HCT116 (cell line): ENCODE data around the gene PRKN. TPM values are rescaled to one million over a fixed set of nuclear protein-coding genes. Genes with fewer than 3 reads are reported as not detected.

Experiments used
- ATAC-seq: fragments of 200-7000 bp; cut with Tn5 transposase; 2 replicates; pipeline ENCODE4 v1.9.1; 2020; ENCODE audit warnings: mild to moderate bottlenecking, moderate library complexity
- BruUV-seq: library from RNA; stranded (reverse); fragments of 400-500 nt; replicated peaks from 2 replicates; lab custom pipeline; 2021; lab: Mats Ljungman, UMichigan
- CTCF ChIA-PET: fragments of 300-600 bp; sonication (Branson Sonifier 250); formaldehyde crosslinking; loops from one replicate; lab custom pipeline; 2021; ENCODE audit warnings: antibody characterized with exemption; lab: Charles Lee
- POLR2A ChIA-PET: fragments of 300-600, 350-600 bp; sonication (Branson Sonifier 250); formaldehyde crosslinking; loops from one replicate; lab custom pipeline; 2021; ENCODE audit warnings: antibody characterized with exemption; lab: Charles Lee
- RAD21 ChIA-PET, 2 experiments: fragments of 300-600 bp; sonication (Branson Sonifier 250); formaldehyde crosslinking; loops; one replicate each; lab custom pipeline; 2023; ENCODE audit warnings: low total read pairs in 2 of 2; ENCODE audit not compliant: uncharacterized antibody in 2 of 2, unreplicated experiment in 2 of 2, low non-redundant PET in 1 of 2; lab: Charles Lee
- DNase-seq: peaks from one replicate; pipeline ENCODE4 v3.0.0-alpha.2; 2010; ENCODE audit warnings: low read depth, low spot score
- H2AFZ ChIP-seq: fragments of 200-600 bp; shearing (Covaris generic), sonication (generic); 2 replicates; pipeline ENCODE4 v1.6.1; 2017; ENCODE audit warnings: low read depth, mixed run types, mixed read lengths, antibody characterized with exemption, low read length; ENCODE audit not compliant: poor library complexity, severe bottlenecking
- H3K27ac ChIP-seq: 2 replicates; pipeline ENCODE4 v1.5.1; 2012; ENCODE audit warnings: low read depth, low read length
- H3K27me3 ChIP-seq: fragments of 200-600 bp; sonication (generic); 2 replicates; pipeline ENCODE4 v1.6.1; 2016; ENCODE audit warnings: mixed run types, low read length, mixed read lengths; ENCODE audit not compliant: insufficient read depth
- H3K36me3 ChIP-seq, 2 experiments: fragments of 200-500 bp in 1 of 2; fragments of 200-600 bp in 1 of 2; sonication (Bioruptor generic) in 1 of 2; sonication (generic) in 1 of 2; 2 replicates each; pipeline versions ENCODE4 v1.5.1 to v1.6.1; 2014 to 2016; ENCODE audit warnings: low read length in 2 of 2, inconsistent platforms in 1 of 2, mixed read lengths in 1 of 2, mixed run types in 1 of 2; ENCODE audit not compliant: insufficient read depth in 2 of 2, control insufficient read depth in 1 of 2
- H3K4me1 ChIP-seq, 2 experiments: fragments of 200-600 bp in 1 of 2; sonication (generic) in 1 of 2; 2 replicates each; pipeline versions ENCODE4 v1.5.1 to v1.6.1; 2012 to 2017; ENCODE audit warnings: low read length in 2 of 2, inconsistent platforms in 1 of 2, mild to moderate bottlenecking in 1 of 2, mixed read lengths in 1 of 2, mixed run types in 1 of 2, moderate library complexity in 1 of 2; ENCODE audit not compliant: insufficient read depth in 2 of 2, control insufficient read depth in 1 of 2
- H3K4me2 ChIP-seq: fragments of 200-600 bp; sonication (generic); 2 replicates; pipeline ENCODE4 v1.6.1; 2017; ENCODE audit warnings: mixed run types, low read length, mixed read lengths
- H3K4me3 ChIP-seq, 2 experiments: fragments of 200-600 bp in 1 of 2; sonication (generic) in 1 of 2; replicated peaks in 1 of 2; 2 replicates each; pipeline ENCODE4 v1.5.1; 2011 to 2016; ENCODE audit warnings: low read length in 2 of 2, control low read depth in 1 of 2, low read depth in 1 of 2, mild to moderate bottlenecking in 1 of 2, mixed read lengths in 1 of 2, mixed run types in 1 of 2
- H3K79me2 ChIP-seq: fragments of 200-600 bp; sonication (generic); 2 replicates; pipeline ENCODE4 v1.6.1; 2017; ENCODE audit warnings: mild to moderate bottlenecking, mixed run types, low read length, moderate library complexity, mixed read lengths; ENCODE audit not compliant: insufficient read depth
- H3K9ac ChIP-seq: fragments of 200-600 bp; sonication (generic); 2 replicates; pipeline ENCODE4 v1.6.1; 2016; ENCODE audit warnings: low read length, mixed read lengths
- H3K9me2 ChIP-seq: fragments of 200-600 bp; sonication (generic), shearing (Covaris generic); 2 replicates; pipeline ENCODE4 v1.6.1; 2017; ENCODE audit warnings: mixed run types, mild to moderate bottlenecking, moderate library complexity; ENCODE audit not compliant: insufficient read depth
- H3K9me3 ChIP-seq, 2 experiments: fragments of 200-500 bp in 1 of 2; fragments of 200-600 bp in 1 of 2; sonication (Bioruptor generic) in 1 of 2; sonication (generic) in 1 of 2; 2 replicates each; pipeline ENCODE4 v1.6.1; 2014 to 2017; ENCODE audit warnings: low read length in 2 of 2, mixed read lengths in 2 of 2, inconsistent platforms in 1 of 2, low read depth in 1 of 2, mild to moderate bottlenecking in 1 of 2, mixed run types in 1 of 2, moderate library complexity in 1 of 2; ENCODE audit not compliant: control insufficient read depth in 1 of 2, insufficient read depth in 1 of 2
- H4K20me1 ChIP-seq: fragments of 200-600 bp; sonication (generic), shearing (Covaris generic); 2 replicates; pipeline ENCODE4 v1.6.1; 2017; ENCODE audit warnings: mixed run types, mild to moderate bottlenecking, moderate library complexity; ENCODE audit not compliant: insufficient read depth
- ATF3 ChIP-seq: IDR thresholded peaks from 2 replicates; pipeline ENCODE4 v1.6.1; 2012
- CBX3 ChIP-seq: IDR thresholded peaks from 2 replicates; pipeline ENCODE4 v1.6.1; 2012; ENCODE audit warnings: low read depth
- ELF1 ChIP-seq: IDR thresholded peaks from 2 replicates; pipeline ENCODE4 v1.6.1; 2012; ENCODE audit warnings: low read depth, borderline replicate concordance
- EZH2 ChIP-seq: fragments of 200-600 bp; sonication (generic); IDR thresholded peaks from 2 replicates; pipeline ENCODE4 v1.6.1; 2017; ENCODE audit warnings: antibody characterized with exemption, mixed run types
- FOSL1 ChIP-seq: IDR thresholded peaks from 2 replicates; pipeline ENCODE4 v1.6.1; 2012; ENCODE audit warnings: low read depth
- JUND ChIP-seq: IDR thresholded peaks from 2 replicates; pipeline ENCODE4 v1.6.1; 2012
- MAX ChIP-seq: IDR thresholded peaks from 2 replicates; pipeline ENCODE4 v1.6.1; 2012
- POLR2AphosphoS5 ChIP-seq: IDR thresholded peaks from 2 replicates; pipeline ENCODE4 v1.6.1; 2011; ENCODE audit warnings: mild to moderate bottlenecking, low read depth, low read length, moderate library complexity
- RAD21 ChIP-seq: IDR thresholded peaks from 2 replicates; pipeline ENCODE4 v1.6.1; 2012; ENCODE audit warnings: low read depth, mild to moderate bottlenecking
- REST ChIP-seq: IDR thresholded peaks from 2 replicates; pipeline ENCODE4 v1.6.1; 2012; ENCODE audit warnings: low read depth
- SIN3A ChIP-seq: IDR thresholded peaks from 2 replicates; pipeline ENCODE4 v1.6.1; 2012; ENCODE audit warnings: low read depth
- SRF ChIP-seq: IDR thresholded peaks from 2 replicates; pipeline ENCODE4 v1.6.1; 2012; ENCODE audit warnings: low read depth
- TCF7L2 ChIP-seq: IDR thresholded peaks from 2 replicates; pipeline ENCODE4 v1.7.0; 2011; ENCODE audit warnings: borderline replicate concordance, inconsistent platforms; ENCODE audit not compliant: insufficient read depth, insufficient read length; ENCODE audit errors: extremely low read depth
- YY1 ChIP-seq: IDR thresholded peaks from 2 replicates; pipeline ENCODE4 v1.6.1; 2011; ENCODE audit warnings: low read length, low read depth, moderate library complexity, mild to moderate bottlenecking; ENCODE audit not compliant: insufficient replicate concordance; ENCODE audit errors: extremely low read depth
- ZFX ChIP-seq: fragments of 450-650 bp; IDR thresholded peaks from 2 replicates; pipeline ENCODE4 v1.6.1; 2017
- ZNF274 ChIP-seq: fragments of 200-500 bp; sonication (Bioruptor generic); IDR thresholded peaks from 2 replicates; pipeline ENCODE4 v1.6.1; 2014; ENCODE audit warnings: mild to moderate bottlenecking, low read depth, low read length, inconsistent platforms
- intact Hi-C: fragments of 100-400 bp; cut with micrococcal nuclease; formaldehyde crosslinking; loops from 2 replicates; pipeline ENCODE4 v1.10.0; 2022
- total RNA-seq: library from RNA; stranded (reverse); gene quantifications from one replicate; pipeline ENCODE4 v1.2.1, GENCODE V29; 2021; ENCODE audit not compliant: unreplicated experiment
- TF ChIP-seq, protein P1 (sequence below), 3 experiments: fragments of 200-600 bp in 1 of 3; sonication (generic) in 1 of 3; IDR thresholded peaks in 2 of 3; conservative IDR thresholded peaks in 1 of 3; 2 replicates each; pipeline ENCODE4 v1.5.1; 2012 to 2017; ENCODE audit warnings: low read depth in 2 of 3, low read length in 2 of 3, antibody characterized with exemption in 1 of 3, borderline replicate concordance in 1 of 3, control low read depth in 1 of 3, mild to moderate bottlenecking in 1 of 3, mixed read lengths in 1 of 3, mixed run types in 1 of 3, moderate library complexity in 1 of 3; ENCODE audit not compliant: insufficient read depth in 1 of 3
- TF ChIP-seq, protein P2 (sequence below): IDR thresholded peaks from 2 replicates; pipeline ENCODE4 v1.6.1; 2011; ENCODE audit warnings: mild to moderate bottlenecking, low read length, moderate library complexity; ENCODE audit not compliant: insufficient replicate concordance; ENCODE audit errors: extremely low read depth

Gene PRKN
- total RNA-seq, 1 experiment from 2014 or later, result 2.6 TPM

DNA sequence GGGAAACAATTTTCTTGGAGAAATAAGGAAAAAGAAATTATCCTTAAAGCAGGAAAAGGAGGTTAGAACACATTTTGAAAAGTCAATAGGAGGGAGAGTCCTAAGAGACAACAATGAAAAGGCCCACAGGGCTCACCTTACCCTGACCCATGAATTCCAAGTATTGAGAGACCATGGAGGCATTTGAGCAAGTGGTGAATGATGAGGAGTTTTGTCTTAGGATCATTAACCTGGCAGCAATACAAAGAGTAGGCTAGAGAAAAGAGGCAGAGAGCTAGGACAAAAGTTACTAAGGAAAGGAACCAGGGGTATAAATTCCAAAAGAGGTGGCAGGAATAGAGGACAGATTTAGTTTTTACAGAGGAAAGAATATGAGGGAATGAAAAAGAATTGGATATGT is 44.9 kb upstream of the PRKN start:
- ATAC-seq, result no peak
- Histone ChIP-seq H3K4me2 (no peak overlapping the region), H3K9ac (no peak overlapping the region), H3K27ac (no peak overlapping the region), H3K27me3 (no peaks in the 10 kb centered on the region), H3K4me1 (no peaks in the 10 kb centered on the region), H3K79me2 (no peaks in the 10 kb centered on the region), H4K20me1 (no peaks in the 10 kb centered on the region), H3K9me2 (0 out of 2 replicates have a peak, but pooled peaks cover 4% of the 10 kb centered on the region), H3K4me3 (no peak overlapping the region), H3K36me3 (no peaks in the 10 kb centered on the region), H2AFZ (no peak overlapping the region), H3K9me3 (no peaks in the 10 kb centered on the region)
- TF ChIP-seq, protein P1, sequence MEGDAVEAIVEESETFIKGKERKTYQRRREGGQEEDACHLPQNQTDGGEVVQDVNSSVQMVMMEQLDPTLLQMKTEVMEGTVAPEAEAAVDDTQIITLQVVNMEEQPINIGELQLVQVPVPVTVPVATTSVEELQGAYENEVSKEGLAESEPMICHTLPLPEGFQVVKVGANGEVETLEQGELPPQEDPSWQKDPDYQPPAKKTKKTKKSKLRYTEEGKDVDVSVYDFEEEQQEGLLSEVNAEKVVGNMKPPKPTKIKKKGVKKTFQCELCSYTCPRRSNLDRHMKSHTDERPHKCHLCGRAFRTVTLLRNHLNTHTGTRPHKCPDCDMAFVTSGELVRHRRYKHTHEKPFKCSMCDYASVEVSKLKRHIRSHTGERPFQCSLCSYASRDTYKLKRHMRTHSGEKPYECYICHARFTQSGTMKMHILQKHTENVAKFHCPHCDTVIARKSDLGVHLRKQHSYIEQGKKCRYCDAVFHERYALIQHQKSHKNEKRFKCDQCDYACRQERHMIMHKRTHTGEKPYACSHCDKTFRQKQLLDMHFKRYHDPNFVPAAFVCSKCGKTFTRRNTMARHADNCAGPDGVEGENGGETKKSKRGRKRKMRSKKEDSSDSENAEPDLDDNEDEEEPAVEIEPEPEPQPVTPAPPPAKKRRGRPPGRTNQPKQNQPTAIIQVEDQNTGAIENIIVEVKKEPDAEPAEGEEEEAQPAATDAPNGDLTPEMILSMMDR (IDR thresholded peaks at IDR 0.05 in 2 of 3, conservative IDR thresholded peaks at IDR 0.05 in 1 of 3; ENCODE audit: borderline replicate concordance in 1 of 3, insufficient read depth in 1 of 3, low read depth in 2 of 3, low read length in 2 of 3), result no peak
- TF ChIP-seq ELF1 (no peak), POLR2AphosphoS5 (no peak), MAX (no peak), FOSL1 (no peak), JUND (no peak), ATF3 (no peak), ZNF274 (no peak), SIN3A (no peak), TCF7L2 (no peak), YY1 (no peak), SRF (no peak), ZFX (no peak), REST (no peak), CBX3 (no peak), RAD21 (no peak), EZH2 (no peak)
- TF ChIP-seq, protein P2, sequence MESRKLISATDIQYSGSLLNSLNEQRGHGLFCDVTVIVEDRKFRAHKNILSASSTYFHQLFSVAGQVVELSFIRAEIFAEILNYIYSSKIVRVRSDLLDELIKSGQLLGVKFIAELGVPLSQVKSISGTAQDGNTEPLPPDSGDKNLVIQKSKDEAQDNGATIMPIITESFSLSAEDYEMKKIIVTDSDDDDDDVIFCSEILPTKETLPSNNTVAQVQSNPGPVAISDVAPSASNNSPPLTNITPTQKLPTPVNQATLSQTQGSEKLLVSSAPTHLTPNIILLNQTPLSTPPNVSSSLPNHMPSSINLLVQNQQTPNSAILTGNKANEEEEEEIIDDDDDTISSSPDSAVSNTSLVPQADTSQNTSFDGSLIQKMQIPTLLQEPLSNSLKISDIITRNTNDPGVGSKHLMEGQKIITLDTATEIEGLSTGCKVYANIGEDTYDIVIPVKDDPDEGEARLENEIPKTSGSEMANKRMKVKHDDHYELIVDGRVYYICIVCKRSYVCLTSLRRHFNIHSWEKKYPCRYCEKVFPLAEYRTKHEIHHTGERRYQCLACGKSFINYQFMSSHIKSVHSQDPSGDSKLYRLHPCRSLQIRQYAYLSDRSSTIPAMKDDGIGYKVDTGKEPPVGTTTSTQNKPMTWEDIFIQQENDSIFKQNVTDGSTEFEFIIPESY, result no peak
- POLR2A ChIA-PET, result no interaction called here
- DNase-seq, result no peak
- RAD21 ChIA-PET, result no interaction called here
- CTCF ChIA-PET, result no interaction called here
- no TSS peak for BruUV-seq
- intact Hi-C loops, result no loop called here
